HepG2 (cell line): ENCODE measurements around the gene PLEKHG4B. TPM values are rescaled to one million over a fixed set of nuclear protein-coding genes. Genes with fewer than 3 reads are reported as not detected.

Experiments used
- ATAC-seq: fragments of 200-7000 bp; cut with Tn5 transposase; 3 replicates; pipeline ENCODE4 v1.9.1; 2020; ENCODE audit warnings: mild to moderate bottlenecking, moderate library complexity
- BruUV-seq: library from RNA; stranded (reverse); fragments of 400-500 nt; replicated peaks from 2 replicates; lab custom pipeline; 2021; lab: Mats Ljungman, UMichigan
- CTCF ChIA-PET: fragments of 300-600 bp; formaldehyde crosslinking; extraction: SDS; loops from one replicate; lab custom pipeline; 2021; ENCODE audit warnings: low total read pairs, inconsistent platforms, low intra/inter-chr PET ratio; lab: Yijun Ruan, JAX
- POLR2A ChIA-PET: fragments of 350-600 bp; sonication (Branson Sonifier 250); formaldehyde crosslinking; loops from one replicate; lab custom pipeline; 2020; ENCODE audit warnings: antibody characterized with exemption, inconsistent platforms; lab: Yijun Ruan, JAX
- DNase-seq: peaks from one replicate; pipeline ENCODE4 v3.0.0-alpha.2; 2015; ENCODE audit warnings: low spot score
- FAIRE-seq: peaks from 3 replicates; lab custom pipeline; 2011; peaks lifted over from hg19 to GRCh38; lab: Jason Lieb, UNC
- H2AFZ ChIP-seq: one replicate; pipeline ENCODE4 v1.6.1; 2011; ENCODE audit warnings: low read length, inconsistent platforms
- H3K27ac ChIP-seq: fragments of 300-600 bp; 3 replicates; pipeline ENCODE4 v1.8.0; 2011; ENCODE audit warnings: mixed run types, mild to moderate bottlenecking, mixed read lengths, low read length, inconsistent platforms; ENCODE audit not compliant: insufficient read depth; ENCODE audit errors: extremely low read length
- H3K27me3 ChIP-seq, 2 experiments: fragments of 200-600 bp in 1 of 2; 2 replicates in 1 of 2; 3 replicates in 1 of 2; pipeline versions ENCODE4 v1.6.0 to v1.8.0; 2011; ENCODE audit warnings: low read length in 2 of 2, mild to moderate bottlenecking in 2 of 2, moderate library complexity in 2 of 2, inconsistent platforms in 1 of 2; ENCODE audit not compliant: insufficient read depth in 2 of 2, control insufficient read depth in 1 of 2
- H3K36me3 ChIP-seq, 2 experiments: fragments of 200-600 bp in 1 of 2; replicated peaks in 1 of 2; 2 replicates in 1 of 2; 3 replicates in 1 of 2; pipeline versions ENCODE4 v1.5.1 to v1.8.0; 2011; ENCODE audit warnings: low read length in 2 of 2, inconsistent platforms in 1 of 2; ENCODE audit not compliant: insufficient read depth in 2 of 2, control insufficient read depth in 1 of 2
- H3K4me1 ChIP-seq: 2 replicates; pipeline ENCODE4 v1.5.1; 2012; ENCODE audit warnings: low read length, inconsistent platforms; ENCODE audit not compliant: insufficient read depth
- H3K4me2 ChIP-seq: 2 replicates; pipeline ENCODE4 v1.6.0; 2011; ENCODE audit warnings: low read depth, low read length, inconsistent platforms
- H3K4me3 ChIP-seq, 3 experiments: fragments of 200-600 bp in 1 of 3; sonication (generic), shearing (Covaris generic) in 1 of 3; replicated peaks in 1 of 3; 2 replicates each; pipeline ENCODE4 v1.5.1; 2011 to 2016; ENCODE audit warnings: low read length in 3 of 3, inconsistent platforms in 2 of 3, low read depth in 2 of 3, mild to moderate bottlenecking in 2 of 3, control low read depth in 1 of 3, mixed read lengths in 1 of 3; ENCODE audit not compliant: insufficient read depth in 1 of 3
- H3K79me2 ChIP-seq: one replicate; pipeline ENCODE4 v1.6.1; 2011; ENCODE audit warnings: low read length, inconsistent platforms; ENCODE audit not compliant: insufficient read depth
- H3K9ac ChIP-seq: 2 replicates; pipeline ENCODE4 v1.6.0; 2011; ENCODE audit warnings: mild to moderate bottlenecking, low read depth, low read length, inconsistent platforms; ENCODE audit not compliant: insufficient read depth
- H3K9me3 ChIP-seq: 2 replicates; pipeline ENCODE4 v1.5.1; 2012; ENCODE audit warnings: mild to moderate bottlenecking, low read length
- H4K20me1 ChIP-seq: 2 replicates; pipeline ENCODE4 v1.6.0; 2011; ENCODE audit warnings: inconsistent platforms, mild to moderate bottlenecking, low read length, moderate library complexity; ENCODE audit not compliant: insufficient read depth
- AGO2 ChIP-seq: fragments of 200-400 bp; formaldehyde crosslinking; optimal IDR thresholded peaks from 2 replicates; pipeline ENCODE3; 2017; ENCODE audit warnings: mild to moderate bottlenecking, low read depth, low read length, moderate library complexity
- ATAD3A ChIP-seq: sonication (generic); formaldehyde crosslinking; IDR thresholded peaks from 2 replicates; pipeline ENCODE4 v1.4.0; 2020; ENCODE audit warnings: missing genetic modification reagents
- CERS6 ChIP-seq: sonication (generic); formaldehyde crosslinking; IDR thresholded peaks from 2 replicates; pipeline ENCODE4 v1.5.0; 2020; ENCODE audit warnings: missing genetic modification reagents
- CTCF ChIP-seq: sonication (generic); formaldehyde crosslinking; IDR thresholded peaks from 2 replicates; pipeline ENCODE4 v1.5.0; 2020; ENCODE audit warnings: mild to moderate bottlenecking, missing genetic modification reagents, moderate library complexity
- FLYWCH1 ChIP-seq: sonication (generic); formaldehyde crosslinking; IDR thresholded peaks from 2 replicates; pipeline ENCODE4 v1.8.1; 2023; ENCODE audit warnings: mild to moderate bottlenecking, missing genetic modification reagents
- KMT2A ChIP-seq: sonication (generic); formaldehyde crosslinking; IDR thresholded peaks from 2 replicates; pipeline ENCODE4 v1.4.0; 2020; ENCODE audit warnings: missing genetic modification reagents
- MAFK ChIP-seq, 2 experiments: IDR thresholded peaks in 1 of 2; conservative IDR thresholded peaks in 1 of 2; 2 replicates each; pipeline ENCODE4 v1.6.1; 2011; ENCODE audit warnings: improper control_type of control experiment in 2 of 2, low read length in 2 of 2
- MTA3 ChIP-seq: sonication (generic); formaldehyde crosslinking; IDR thresholded peaks from 2 replicates; pipeline ENCODE4 v1.4.0; 2020; ENCODE audit warnings: missing genetic modification reagents
- MXD1 ChIP-seq: sonication (generic); formaldehyde crosslinking; IDR thresholded peaks from 2 replicates; pipeline ENCODE4 v1.4.0; 2020; ENCODE audit warnings: mild to moderate bottlenecking, missing genetic modification reagents
- SETDB1 ChIP-seq: sonication (generic); formaldehyde crosslinking; IDR thresholded peaks from 2 replicates; pipeline ENCODE4 v1.5.1; 2020; ENCODE audit warnings: missing genetic modification reagents, mild to moderate bottlenecking, borderline replicate concordance
- ZNF121 ChIP-seq: sonication (generic); formaldehyde crosslinking; IDR thresholded peaks from 2 replicates; pipeline ENCODE4 v1.5.0; 2020; ENCODE audit warnings: mild to moderate bottlenecking, missing genetic modification reagents
- ZNF160 ChIP-seq: sonication (generic); formaldehyde crosslinking; IDR thresholded peaks from 2 replicates; pipeline ENCODE4 v1.8.0; 2022; ENCODE audit warnings: mild to moderate bottlenecking, inconsistent platforms, missing genetic modification reagents
- ZNF34 ChIP-seq: sonication (generic); formaldehyde crosslinking; IDR thresholded peaks from 2 replicates; pipeline ENCODE4 v1.4.0; 2020; ENCODE audit warnings: mild to moderate bottlenecking, missing genetic modification reagents, borderline replicate concordance
- ZNF564 ChIP-seq: sonication (generic); formaldehyde crosslinking; IDR thresholded peaks from 2 replicates; pipeline ENCODE4 v1.8.1; 2023; ENCODE audit warnings: mild to moderate bottlenecking, missing genetic modification reagents
- WGBS: methylation state at CpG from one replicate; pipeline ENCODE4 v1.1.6; 2017; ENCODE audit warnings: low lambda C conversion rate; 5-methylcytosine and 5-hydroxymethylcytosine counted together
- in situ Hi-C: cut with HindIII; loops from 2 replicates; pipeline ENCODE4 v1.10.0; 2017; ENCODE audit warnings: low pct_unique_long_range_greater_than_20kb; ENCODE audit not compliant: extremely low pct_ligation_motif_present
- intact Hi-C: fragments of 100-400 bp; cut with micrococcal nuclease; formaldehyde crosslinking; loops from one replicate; pipeline ENCODE4 v1.10.0; 2022; ENCODE audit not compliant: unreplicated experiment
- polyA plus RNA-seq, 8 experiments: library from polyadenylated mRNA; depleted of rRNA in 3 of 8; stranded (reverse) in 7 of 8; unstranded in 1 of 8; fragments of >200 nt; fragmentation: Illumina TruSeq in 4 of 8; extraction: Trizol in 4 of 8; gene quantifications; 2 replicates each; pipeline versions ENCODE4 v1.2.1 to v1.2.3, GENCODE V29; 2011 to 2016; ENCODE audit warnings: low read depth in 4 of 8, missing spikeins in 1 of 8, mixed read lengths in 1 of 8; ENCODE audit not compliant: insufficient read depth in 1 of 8
- total RNA-seq, 5 experiments: library from RNA; depleted of rRNA; stranded (reverse); fragments of >200 nt; fragmentation: Illumina TruSeq; extraction: Trizol; gene quantifications; 2 replicates each; pipeline ENCODE4 v1.2.3, GENCODE V29; 2016; ENCODE audit warnings: low read depth in 1 of 5
- TF ChIP-seq, protein P1 (sequence below): sonication (generic); formaldehyde crosslinking; IDR thresholded peaks from 2 replicates; pipeline ENCODE4 v1.4.0; 2020; ENCODE audit warnings: missing genetic modification reagents

Gene PLEKHG4B
- total and polyA plus RNA-seq, 2 of the 13 experiments (the other 11 are each of a cell fraction or from before 2014, with no cell fraction given), result 0.09 TPM; not detected in 1

GRCh38 chr5:78805-79149, 13.2 kb upstream of the PLEKHG4B start:
- H3K27me3 ChIP-seq, result peaks cover 4 to 79% of the 10 kb centered on the region in 2 experiments; a peak in 4 of 5 replicates
- H3K79me2 ChIP-seq, result no peaks in the 10 kb centered on the region
- no peaks in the 10 kb centered on the region for H3K4me1 ChIP-seq
- in situ Hi-C loops, result no loop called here
- no peak overlapping the region for H3K4me2 ChIP-seq
- H2AFZ ChIP-seq, result no peak overlapping the region
- FAIRE-seq (no peak), DNase-seq (no peak)
- H3K4me3 ChIP-seq, result no peak overlapping the region
- H3K36me3 ChIP-seq, result no peaks in the 10 kb centered on the region
- H3K9me3 ChIP-seq, result no peaks in the 10 kb centered on the region
- POLR2A ChIA-PET, result no interaction called here
- intact Hi-C loops, result no loop called here
- no peak overlapping the region for H3K27ac ChIP-seq
- no peaks in the 10 kb centered on the region for H4K20me1 ChIP-seq
- WGBS, result 17% methylated on average over 2 of the region's 2 CpGs
- BruUV-seq, result no TSS peak
- no peak overlapping the region for H3K9ac ChIP-seq
- TF ChIP-seq FLYWCH1 (CRISPR knock-in tag) (no peak), ZNF121 (CRISPR knock-in tag) (no peak), AGO2 (no peak), SETDB1 (CRISPR knock-in tag) (no peak), CTCF (CRISPR knock-in tag) (no peak)
- TF ChIP-seq, all 625 proteins: peak for 0
- no peak for ATAC-seq
- CTCF ChIA-PET, result no interaction called here

- POLR2A ChIA-PET, result no interaction called here
- Histone ChIP-seq H3K27me3 (peaks cover 4 to 74% of the 10 kb centered on the region in 2 experiments; a peak in 4 of 5 replicates), H3K4me3 (no peak overlapping the region), H3K4me2 (no peak overlapping the region), H2AFZ (no peak overlapping the region), H3K79me2 (no peaks in the 10 kb centered on the region), H4K20me1 (no peaks in the 10 kb centered on the region), H3K4me1 (no peaks in the 10 kb centered on the region), H3K36me3 (no peaks in the 10 kb centered on the region), H3K27ac (no peak overlapping the region), H3K9ac (no peak overlapping the region), H3K9me3 (no peaks in the 10 kb centered on the region)
- 13% methylated on average over 5 of the region's 10 CpGs for WGBS
- FAIRE-seq (no peak), ATAC-seq (no peak), DNase-seq (no peak)
- in situ Hi-C loops (no loop called here), intact Hi-C loops (no loop called here)
- CTCF ChIA-PET, result no interaction called here
- no TSS peak for BruUV-seq
- TF ChIP-seq ZNF34 (CRISPR knock-in tag) (no peak), CERS6 (CRISPR knock-in tag) (no peak), MTA3 (CRISPR knock-in tag) (no peak), ZNF564 (CRISPR knock-in tag) (no peak), KMT2A (CRISPR knock-in tag) (no peak), ZNF160 (CRISPR knock-in tag) (no peak), ATAD3A (no peak), MAFK (conservative IDR thresholded peaks at IDR 0.05 in 1 of 2, IDR thresholded peaks at IDR 0.05 in 1 of 2; ENCODE audit: low read length in 2 of 2) (no peak), MXD1 (CRISPR knock-in tag) (no peak)
- TF ChIP-seq, protein P1, sequence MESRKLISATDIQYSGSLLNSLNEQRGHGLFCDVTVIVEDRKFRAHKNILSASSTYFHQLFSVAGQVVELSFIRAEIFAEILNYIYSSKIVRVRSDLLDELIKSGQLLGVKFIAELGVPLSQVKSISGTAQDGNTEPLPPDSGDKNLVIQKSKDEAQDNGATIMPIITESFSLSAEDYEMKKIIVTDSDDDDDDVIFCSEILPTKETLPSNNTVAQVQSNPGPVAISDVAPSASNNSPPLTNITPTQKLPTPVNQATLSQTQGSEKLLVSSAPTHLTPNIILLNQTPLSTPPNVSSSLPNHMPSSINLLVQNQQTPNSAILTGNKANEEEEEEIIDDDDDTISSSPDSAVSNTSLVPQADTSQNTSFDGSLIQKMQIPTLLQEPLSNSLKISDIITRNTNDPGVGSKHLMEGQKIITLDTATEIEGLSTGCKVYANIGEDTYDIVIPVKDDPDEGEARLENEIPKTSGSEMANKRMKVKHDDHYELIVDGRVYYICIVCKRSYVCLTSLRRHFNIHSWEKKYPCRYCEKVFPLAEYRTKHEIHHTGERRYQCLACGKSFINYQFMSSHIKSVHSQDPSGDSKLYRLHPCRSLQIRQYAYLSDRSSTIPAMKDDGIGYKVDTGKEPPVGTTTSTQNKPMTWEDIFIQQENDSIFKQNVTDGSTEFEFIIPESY, result no peak
Measured at GRCh38 chr5:79263-79662, 12.7 kb upstream of the PLEKHG4B start.
